GM23338 (cell line): ENCODE measurements around the gene LAPTM5. TPM values are rescaled to one million over a fixed set of nuclear protein-coding genes. Genes with fewer than 3 reads are reported as not detected.

Experiments
- ATAC-seq: fragments of 200-7000 bp; cut with Tn5 transposase; 3 replicates; pipeline ENCODE4 v1.9.1; 2020
- DNase-seq: peaks from one replicate; pipeline ENCODE4 v3.0.0-alpha.2; 2015; ENCODE audit warnings: low spot score
- H2AFZ ChIP-seq: fragments of 200-600 bp; sonication (generic); 2 replicates; pipeline ENCODE4 v1.8.0; 2016; ENCODE audit warnings: antibody characterized with exemption, mild to moderate bottlenecking, moderate library complexity
- H3F3A ChIP-seq: fragments of 200-600 bp; sonication (generic); replicated peaks from 2 replicates; pipeline ENCODE4 v1.8.0; 2017; ENCODE audit warnings: antibody characterized with exemption, mixed run types, low read depth
- H3K27ac ChIP-seq: fragments of 200-600 bp; sonication (generic); 2 replicates; pipeline ENCODE4 v1.6.1; 2016; ENCODE audit warnings: low read depth
- H3K27me3 ChIP-seq: fragments of 200-600 bp; sonication (generic); 2 replicates; pipeline ENCODE4 v1.8.0; 2016; ENCODE audit warnings: mild to moderate bottlenecking, mixed run types, moderate library complexity; ENCODE audit not compliant: insufficient read depth
- H3K36me3 ChIP-seq: fragments of 200-600 bp; sonication (generic); 2 replicates; pipeline ENCODE4 v1.8.0; 2016; ENCODE audit warnings: mild to moderate bottlenecking; ENCODE audit not compliant: insufficient read depth
- H3K4me1 ChIP-seq: fragments of 200-600 bp; sonication (generic); 2 replicates; pipeline ENCODE4 v1.8.0; 2016; ENCODE audit warnings: mild to moderate bottlenecking, moderate library complexity; ENCODE audit not compliant: insufficient read depth
- H3K4me2 ChIP-seq: fragments of 200-600 bp; sonication (generic); 2 replicates; pipeline ENCODE4 v1.7.1; 2017; ENCODE audit warnings: mixed run types
- H3K4me3 ChIP-seq: fragments of 200-600 bp; sonication (generic); 2 replicates; pipeline ENCODE4 v1.6.1; 2016; ENCODE audit warnings: mixed run types
- H3K79me2 ChIP-seq: fragments of 200-600 bp; sonication (generic); replicated peaks from 2 replicates; pipeline ENCODE4 v1.8.0; 2017; ENCODE audit warnings: mild to moderate bottlenecking; ENCODE audit not compliant: insufficient read depth
- H3K9me2 ChIP-seq: fragments of 200-600 bp; sonication (generic); 2 replicates; pipeline ENCODE4 v1.8.0; 2017; ENCODE audit not compliant: insufficient read depth
- H4K20me1 ChIP-seq: fragments of 200-600 bp; sonication (generic); replicated peaks from 2 replicates; pipeline ENCODE4 v1.8.0; 2017; ENCODE audit warnings: mild to moderate bottlenecking; ENCODE audit not compliant: insufficient read depth
- H3K27ac Mint-ChIP-seq: 2 replicates; pipeline ENCODE4 v1.8.0; 2020; ENCODE audit warnings: inconsistent platforms, mild to moderate bottlenecking, moderate library complexity, mixed read lengths
- H3K27me3 Mint-ChIP-seq: 3 replicates; pipeline ENCODE4 v1.8.0; 2022; ENCODE audit warnings: low read depth, mild to moderate bottlenecking, moderate library complexity, mixed read lengths, inconsistent platforms; ENCODE audit not compliant: insufficient read depth, poor library complexity
- H3K36me3 Mint-ChIP-seq: 3 replicates; pipeline ENCODE4 v1.8.0; 2021; ENCODE audit warnings: low read depth, mild to moderate bottlenecking, inconsistent platforms, moderate library complexity, mixed read lengths
- H3K4me1 Mint-ChIP-seq: 3 replicates; pipeline ENCODE4 v1.8.0; 2020; ENCODE audit warnings: mild to moderate bottlenecking, inconsistent platforms, mixed read lengths
- H3K4me3 Mint-ChIP-seq: 3 replicates; pipeline ENCODE4 v1.8.0; 2021; ENCODE audit warnings: moderate library complexity, mild to moderate bottlenecking, inconsistent platforms, mixed read lengths
- H3K9me3 Mint-ChIP-seq: 3 replicates; pipeline ENCODE4 v1.8.0; 2020; ENCODE audit warnings: moderate library complexity, mild to moderate bottlenecking, inconsistent platforms, mixed read lengths
- CREB1 ChIP-seq: fragments of 250-450 bp; sonication (Bioruptor Pico); IDR thresholded peaks from 2 replicates; pipeline ENCODE4 v1.5.0; 2020; ENCODE audit warnings: low read depth, mild to moderate bottlenecking, moderate library complexity
- CTCF ChIP-seq, 2 experiments: fragments of 200-600 bp in 1 of 2; sonication (generic) in 1 of 2; conservative IDR thresholded peaks; 2 replicates each; pipeline versions ENCODE4 v1.5.1 to v1.6.1; 2016 to 2017; ENCODE audit warnings: antibody characterized with exemption in 2 of 2, low read depth in 2 of 2, mild to moderate bottlenecking in 2 of 2, moderate library complexity in 1 of 2
- EZH2 ChIP-seq: fragments of 200-600 bp; sonication (generic); IDR thresholded peaks from one replicate; pipeline ENCODE4 v1.8.0; 2017; ENCODE audit warnings: antibody characterized with exemption, mild to moderate bottlenecking, low read depth; ENCODE audit not compliant: unreplicated experiment
- EZH2phosphoT487 ChIP-seq: fragments of 200-600 bp; sonication (generic); IDR thresholded peaks from one replicate; pipeline ENCODE4 v1.8.1; 2018; ENCODE audit warnings: antibody characterized with exemption; ENCODE audit not compliant: unreplicated experiment
- JUNB ChIP-seq: IDR thresholded peaks from one replicate; pipeline ENCODE4 v1.6.1; 2016; ENCODE audit warnings: antibody characterized with exemption; ENCODE audit not compliant: unreplicated experiment
- NANOG ChIP-seq: IDR thresholded peaks from 2 replicates; pipeline ENCODE4 v1.6.1; 2016; ENCODE audit warnings: antibody characterized with exemption, borderline replicate concordance
- POLR2AphosphoS5 ChIP-seq: IDR thresholded peaks from 2 replicates; pipeline ENCODE4 v1.6.1; 2016; ENCODE audit warnings: antibody characterized with exemption, low read depth
- STAT1 ChIP-seq: IDR thresholded peaks from one replicate; pipeline ENCODE4 v1.6.1; 2016; ENCODE audit warnings: antibody characterized with exemption; ENCODE audit not compliant: unreplicated experiment
- ZNF114 ChIP-seq: fragments of 250-450 bp; sonication (Bioruptor Pico); IDR thresholded peaks from 2 replicates; pipeline ENCODE4 v1.5.0; 2020; ENCODE audit warnings: mild to moderate bottlenecking, moderate library complexity
- ZNF331 ChIP-seq: fragments of 250-450 bp; sonication (Bioruptor Pico); IDR thresholded peaks from 2 replicates; pipeline ENCODE4 v1.5.0; 2020; ENCODE audit warnings: low read depth, mild to moderate bottlenecking, moderate library complexity
- polyA plus RNA-seq: library from polyadenylated mRNA; unstranded; fragments of >200 nt; fragmentation: Nextera tagmentation; extraction: Ambion mirVana; gene quantifications from 2 replicates; pipeline ENCODE4 v1.2.1, GENCODE V29; 2016
- total RNA-seq: library from RNA; depleted of rRNA; stranded (reverse); fragments of >200 nt; shearing (Covaris generic); gene quantifications from 2 replicates; pipeline ENCODE4 v1.2.3, GENCODE V29; 2014
- TF ChIP-seq, protein P1 (sequence below): IDR thresholded peaks from one replicate; pipeline ENCODE4 v1.6.1; 2018; ENCODE audit warnings: antibody characterized with exemption; ENCODE audit not compliant: unreplicated experiment
- TF ChIP-seq, protein P2 (sequence below): IDR thresholded peaks from 2 replicates; pipeline ENCODE4 v1.6.1; 2016; ENCODE audit warnings: antibody characterized with exemption
- TF ChIP-seq, protein P3 (sequence below): fragments of 250-450 bp; sonication (Bioruptor Pico); IDR thresholded peaks from 2 replicates; pipeline ENCODE4 v1.5.0; 2020; ENCODE audit warnings: mild to moderate bottlenecking, moderate library complexity

LAPTM5 gene
- total and polyA plus RNA-seq, 2 experiments from 2014 or later, result 0.21 TPM; not detected in 1

DNA sequence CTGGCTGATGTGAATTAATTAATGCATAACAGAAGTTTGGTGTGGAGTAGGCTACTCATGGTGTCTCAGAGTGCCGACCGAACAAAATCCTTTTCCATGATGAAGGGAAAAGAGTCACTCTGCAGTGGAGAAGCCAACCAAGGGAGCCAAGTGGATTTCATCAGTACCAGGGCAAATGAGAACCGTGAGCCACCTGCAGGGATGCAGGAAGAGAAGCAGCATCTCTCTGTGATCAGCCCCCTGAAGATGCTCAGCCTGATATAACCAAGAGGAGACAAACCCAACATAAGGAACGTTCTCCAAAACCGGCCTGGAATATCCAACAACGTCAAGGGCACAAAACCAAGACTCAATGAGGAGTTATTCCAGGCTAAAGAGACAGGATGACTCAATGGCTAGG is 13.4 kb upstream of the LAPTM5 start:
- Mint-ChIP-seq H3K36me3 (no peaks in the 10 kb centered on the region), H3K4me3 (no peak overlapping the region), H3K9me3 (no peaks in the 10 kb centered on the region), H3K27me3 (no peaks in the 10 kb centered on the region), H3K4me1 (no peaks in the 10 kb centered on the region; the same call in 2 of the 3 replicates), H3K27ac (no peak overlapping the region)
- no peaks in the 10 kb centered on the region for H3K4me1 ChIP-seq
- H2AFZ ChIP-seq, result no peak overlapping the region
- H3K9me2 ChIP-seq, result no peaks in the 10 kb centered on the region
- H3F3A ChIP-seq, result no peaks in the 10 kb centered on the region
- TF ChIP-seq ZNF114 (no peak), ZNF331 (no peak), POLR2AphosphoS5 (no peak), JUNB (no peak), CTCF (conservative IDR thresholded peaks at IDR 0.05; ENCODE audit: low read depth in 2 of 2) (no peak), EZH2 (no peak), CREB1 (CRISPR knock-in tag) (no peak), EZH2phosphoT487 (no peak), STAT1 (no peak), NANOG (no peak)
- TF ChIP-seq, protein P1, sequence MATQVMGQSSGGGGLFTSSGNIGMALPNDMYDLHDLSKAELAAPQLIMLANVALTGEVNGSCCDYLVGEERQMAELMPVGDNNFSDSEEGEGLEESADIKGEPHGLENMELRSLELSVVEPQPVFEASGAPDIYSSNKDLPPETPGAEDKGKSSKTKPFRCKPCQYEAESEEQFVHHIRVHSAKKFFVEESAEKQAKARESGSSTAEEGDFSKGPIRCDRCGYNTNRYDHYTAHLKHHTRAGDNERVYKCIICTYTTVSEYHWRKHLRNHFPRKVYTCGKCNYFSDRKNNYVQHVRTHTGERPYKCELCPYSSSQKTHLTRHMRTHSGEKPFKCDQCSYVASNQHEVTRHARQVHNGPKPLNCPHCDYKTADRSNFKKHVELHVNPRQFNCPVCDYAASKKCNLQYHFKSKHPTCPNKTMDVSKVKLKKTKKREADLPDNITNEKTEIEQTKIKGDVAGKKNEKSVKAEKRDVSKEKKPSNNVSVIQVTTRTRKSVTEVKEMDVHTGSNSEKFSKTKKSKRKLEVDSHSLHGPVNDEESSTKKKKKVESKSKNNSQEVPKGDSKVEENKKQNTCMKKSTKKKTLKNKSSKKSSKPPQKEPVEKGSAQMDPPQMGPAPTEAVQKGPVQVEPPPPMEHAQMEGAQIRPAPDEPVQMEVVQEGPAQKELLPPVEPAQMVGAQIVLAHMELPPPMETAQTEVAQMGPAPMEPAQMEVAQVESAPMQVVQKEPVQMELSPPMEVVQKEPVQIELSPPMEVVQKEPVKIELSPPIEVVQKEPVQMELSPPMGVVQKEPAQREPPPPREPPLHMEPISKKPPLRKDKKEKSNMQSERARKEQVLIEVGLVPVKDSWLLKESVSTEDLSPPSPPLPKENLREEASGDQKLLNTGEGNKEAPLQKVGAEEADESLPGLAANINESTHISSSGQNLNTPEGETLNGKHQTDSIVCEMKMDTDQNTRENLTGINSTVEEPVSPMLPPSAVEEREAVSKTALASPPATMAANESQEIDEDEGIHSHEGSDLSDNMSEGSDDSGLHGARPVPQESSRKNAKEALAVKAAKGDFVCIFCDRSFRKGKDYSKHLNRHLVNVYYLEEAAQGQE, result no peak
- TF ChIP-seq, protein P2, sequence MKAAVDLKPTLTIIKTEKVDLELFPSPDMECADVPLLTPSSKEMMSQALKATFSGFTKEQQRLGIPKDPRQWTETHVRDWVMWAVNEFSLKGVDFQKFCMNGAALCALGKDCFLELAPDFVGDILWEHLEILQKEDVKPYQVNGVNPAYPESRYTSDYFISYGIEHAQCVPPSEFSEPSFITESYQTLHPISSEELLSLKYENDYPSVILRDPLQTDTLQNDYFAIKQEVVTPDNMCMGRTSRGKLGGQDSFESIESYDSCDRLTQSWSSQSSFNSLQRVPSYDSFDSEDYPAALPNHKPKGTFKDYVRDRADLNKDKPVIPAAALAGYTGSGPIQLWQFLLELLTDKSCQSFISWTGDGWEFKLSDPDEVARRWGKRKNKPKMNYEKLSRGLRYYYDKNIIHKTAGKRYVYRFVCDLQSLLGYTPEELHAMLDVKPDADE, result no peak
- TF ChIP-seq, protein P3, sequence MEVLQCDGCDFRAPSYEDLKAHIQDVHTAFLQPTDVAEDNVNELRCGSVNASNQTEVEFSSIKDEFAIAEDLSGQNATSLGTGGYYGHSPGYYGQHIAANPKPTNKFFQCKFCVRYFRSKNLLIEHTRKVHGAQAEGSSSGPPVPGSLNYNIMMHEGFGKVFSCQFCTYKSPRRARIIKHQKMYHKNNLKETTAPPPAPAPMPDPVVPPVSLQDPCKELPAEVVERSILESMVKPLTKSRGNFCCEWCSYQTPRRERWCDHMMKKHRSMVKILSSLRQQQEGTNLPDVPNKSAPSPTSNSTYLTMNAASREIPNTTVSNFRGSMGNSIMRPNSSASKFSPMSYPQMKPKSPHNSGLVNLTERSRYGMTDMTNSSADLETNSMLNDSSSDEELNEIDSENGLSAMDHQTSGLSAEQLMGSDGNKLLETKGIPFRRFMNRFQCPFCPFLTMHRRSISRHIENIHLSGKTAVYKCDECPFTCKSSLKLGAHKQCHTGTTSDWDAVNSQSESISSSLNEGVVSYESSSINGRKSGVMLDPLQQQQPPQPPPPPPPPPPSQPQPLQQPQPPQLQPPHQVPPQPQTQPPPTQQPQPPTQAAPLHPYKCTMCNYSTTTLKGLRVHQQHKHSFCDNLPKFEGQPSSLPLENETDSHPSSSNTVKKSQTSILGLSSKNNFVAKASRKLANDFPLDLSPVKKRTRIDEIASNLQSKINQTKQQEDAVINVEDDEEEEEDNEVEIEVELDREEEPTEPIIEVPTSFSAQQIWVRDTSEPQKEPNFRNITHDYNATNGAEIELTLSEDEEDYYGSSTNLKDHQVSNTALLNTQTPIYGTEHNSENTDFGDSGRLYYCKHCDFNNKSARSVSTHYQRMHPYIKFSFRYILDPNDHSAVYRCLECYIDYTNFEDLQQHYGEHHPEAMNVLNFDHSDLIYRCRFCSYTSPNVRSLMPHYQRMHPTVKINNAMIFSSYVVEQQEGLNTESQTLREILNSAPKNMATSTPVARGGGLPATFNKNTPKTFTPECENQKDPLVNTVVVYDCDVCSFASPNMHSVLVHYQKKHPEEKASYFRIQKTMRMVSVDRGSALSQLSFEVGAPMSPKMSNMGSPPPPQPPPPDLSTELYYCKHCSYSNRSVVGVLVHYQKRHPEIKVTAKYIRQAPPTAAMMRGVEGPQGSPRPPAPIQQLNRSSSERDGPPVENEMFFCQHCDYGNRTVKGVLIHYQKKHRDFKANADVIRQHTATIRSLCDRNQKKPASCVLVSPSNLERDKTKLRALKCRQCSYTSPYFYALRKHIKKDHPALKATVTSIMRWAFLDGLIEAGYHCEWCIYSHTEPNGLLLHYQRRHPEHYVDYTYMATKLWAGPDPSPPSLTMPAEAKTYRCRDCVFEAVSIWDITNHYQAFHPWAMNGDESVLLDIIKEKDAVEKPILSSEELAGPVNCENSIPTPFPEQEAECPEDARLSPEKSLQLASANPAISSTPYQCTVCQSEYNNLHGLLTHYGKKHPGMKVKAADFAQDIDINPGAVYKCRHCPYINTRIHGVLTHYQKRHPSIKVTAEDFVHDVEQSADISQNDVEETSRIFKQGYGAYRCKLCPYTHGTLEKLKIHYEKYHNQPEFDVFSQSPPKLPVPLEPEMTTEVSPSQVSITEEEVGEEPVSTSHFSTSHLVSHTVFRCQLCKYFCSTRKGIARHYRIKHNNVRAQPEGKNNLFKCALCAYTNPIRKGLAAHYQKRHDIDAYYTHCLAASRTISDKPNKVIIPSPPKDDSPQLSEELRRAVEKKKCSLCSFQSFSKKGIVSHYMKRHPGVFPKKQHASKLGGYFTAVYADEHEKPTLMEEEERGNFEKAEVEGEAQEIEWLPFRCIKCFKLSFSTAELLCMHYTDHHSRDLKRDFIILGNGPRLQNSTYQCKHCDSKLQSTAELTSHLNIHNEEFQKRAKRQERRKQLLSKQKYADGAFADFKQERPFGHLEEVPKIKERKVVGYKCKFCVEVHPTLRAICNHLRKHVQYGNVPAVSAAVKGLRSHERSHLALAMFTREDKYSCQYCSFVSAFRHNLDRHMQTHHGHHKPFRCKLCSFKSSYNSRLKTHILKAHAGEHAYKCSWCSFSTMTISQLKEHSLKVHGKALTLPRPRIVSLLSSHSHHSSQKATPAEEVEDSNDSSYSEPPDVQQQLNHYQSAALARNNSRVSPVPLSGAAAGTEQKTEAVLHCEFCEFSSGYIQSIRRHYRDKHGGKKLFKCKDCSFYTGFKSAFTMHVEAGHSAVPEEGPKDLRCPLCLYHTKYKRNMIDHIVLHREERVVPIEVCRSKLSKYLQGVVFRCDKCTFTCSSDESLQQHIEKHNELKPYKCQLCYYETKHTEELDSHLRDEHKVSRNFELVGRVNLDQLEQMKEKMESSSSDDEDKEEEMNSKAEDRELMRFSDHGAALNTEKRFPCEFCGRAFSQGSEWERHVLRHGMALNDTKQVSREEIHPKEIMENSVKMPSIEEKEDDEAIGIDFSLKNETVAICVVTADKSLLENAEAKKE, result no peak
- ATAC-seq (no peak), DNase-seq (no peak)
- no peaks in the 10 kb centered on the region for H3K27me3 ChIP-seq
- H4K20me1 ChIP-seq, result no peaks in the 10 kb centered on the region
- H3K27ac ChIP-seq, result no peak overlapping the region
- H3K79me2 ChIP-seq, result no peaks in the 10 kb centered on the region
- H3K4me2 ChIP-seq, result no peak overlapping the region
- H3K36me3 ChIP-seq, result no peaks in the 10 kb centered on the region
- H3K4me3 ChIP-seq, result no peak overlapping the region
